GOT3 (cell line): ENCODE measurements around the gene LDB2.

Experiments
- DNase-seq: peaks from one replicate; lab custom pipeline; 2025; ENCODE audit warnings: mixed read lengths; lab: John Stamatoyannopoulos, UW

The LDB2 gene

GRCh38 chr4:16757080-16757521 lies 141.3 kb downstream of the LDB2 start:
- no peak for DNase-seq

DNA sequence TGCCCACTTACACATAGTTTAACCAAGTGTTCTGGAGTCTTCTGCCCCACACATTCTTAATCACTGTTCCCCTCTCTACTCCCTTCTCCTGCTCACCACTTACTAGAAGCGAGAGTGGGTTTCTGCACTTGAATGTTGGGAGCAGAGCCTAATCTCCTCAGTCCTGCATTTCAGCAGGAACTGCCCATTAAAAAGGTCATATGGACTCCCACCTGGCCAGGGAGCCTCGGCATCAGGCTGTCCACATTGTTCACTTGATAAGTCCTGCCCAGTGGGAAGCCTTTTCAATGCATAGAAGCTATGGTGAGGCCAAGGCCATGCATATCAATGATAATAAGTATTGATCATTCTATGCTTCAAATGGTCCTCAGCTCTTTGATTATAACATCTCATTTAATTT lies 144.3 kb downstream of the LDB2 start:
- DNase-seq: no peak

- DNase-seq: no peak
Measured at GRCh38 chr4:16752150-16752549, 146.3 kb downstream of the LDB2 start.

DNA sequence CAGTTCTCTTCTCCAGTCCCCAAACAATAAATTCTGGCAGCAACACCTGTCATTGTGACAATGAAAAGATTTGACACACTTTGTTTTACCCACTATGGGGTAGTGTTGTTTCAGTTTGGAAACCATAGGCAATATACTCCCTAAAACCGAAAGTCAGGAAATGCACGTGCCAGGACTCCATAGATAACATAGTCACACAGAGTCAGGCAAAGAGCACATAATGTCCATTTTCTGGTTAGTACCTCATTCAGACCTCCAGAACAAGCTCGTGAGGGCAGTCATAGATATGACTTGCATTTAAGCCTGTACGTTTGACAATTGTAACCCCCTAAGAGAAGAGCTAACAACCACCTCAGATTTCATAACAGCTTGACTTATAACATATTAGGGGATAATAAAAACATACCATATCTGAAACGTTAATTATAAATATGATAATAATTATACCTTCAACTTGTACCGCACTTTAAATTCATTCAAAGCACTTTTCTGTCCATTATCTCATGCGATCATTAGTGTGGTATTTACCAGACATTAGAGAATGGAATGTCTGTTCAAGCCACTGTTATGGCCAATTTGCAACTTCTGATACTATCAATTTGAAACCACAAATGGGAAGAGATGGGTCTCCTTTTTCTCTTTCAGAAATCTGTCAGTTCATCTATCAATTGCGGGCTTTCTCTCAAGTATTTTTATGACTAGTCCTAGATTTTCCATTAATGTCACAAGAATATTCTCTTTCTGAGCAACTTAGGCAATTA lies 147.4 kb downstream of the LDB2 start:
- DNase-seq: no peak

DNA sequence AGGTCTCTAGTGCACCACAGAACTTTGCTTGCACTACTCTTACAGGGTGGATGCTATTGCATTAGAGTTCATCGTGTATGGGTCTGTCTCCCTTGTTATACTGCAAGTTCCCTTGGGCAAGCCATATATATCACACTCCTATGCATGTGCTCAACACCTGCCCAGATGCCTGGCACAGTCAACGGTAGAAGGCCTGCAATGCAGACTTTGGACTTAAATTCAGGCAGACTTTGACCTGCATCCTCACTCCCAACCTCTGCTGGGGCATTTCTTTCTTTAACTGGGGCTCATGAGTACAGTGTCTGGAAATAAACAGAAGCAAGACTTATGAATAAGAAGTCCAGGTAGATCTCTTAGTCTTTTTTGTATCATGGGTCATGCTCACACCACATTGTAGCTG lies 148.2 kb downstream of the LDB2 start:
- no peak for DNase-seq

GRCh38 chr4:16745887-16746286 lies 152.6 kb downstream of the LDB2 start:
- DNase-seq: no peak

DNA sequence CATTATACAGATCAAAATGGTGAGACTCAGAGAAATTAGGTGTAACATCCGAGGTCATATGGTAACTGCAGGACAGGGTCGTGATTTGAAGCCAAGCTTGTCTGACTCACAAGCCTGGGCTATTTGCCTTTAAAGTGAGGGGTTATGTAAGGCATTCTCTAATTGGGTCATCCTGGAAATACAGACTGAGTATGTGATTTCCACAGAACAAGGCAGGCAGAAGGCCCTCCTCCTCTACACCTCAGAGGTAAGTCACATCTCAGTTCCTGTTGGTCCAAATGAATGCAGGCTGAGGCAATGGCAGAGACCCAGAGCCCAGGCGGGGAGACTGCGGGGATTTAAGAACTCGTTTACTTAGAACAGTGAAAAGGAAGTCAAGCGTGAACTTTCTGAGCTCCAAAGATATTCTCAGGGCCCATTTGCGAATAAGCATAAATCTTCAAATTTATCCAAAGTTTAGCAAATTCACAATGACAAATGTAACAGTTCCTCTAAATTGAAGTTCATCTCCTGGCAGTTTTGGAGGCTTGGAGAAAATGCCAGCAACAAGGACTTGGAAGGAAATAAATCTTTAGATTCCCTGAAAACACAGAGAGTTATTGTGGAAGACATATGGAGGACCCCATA lies 153.3 kb downstream of the LDB2 start:
- no peak for DNase-seq

DNA sequence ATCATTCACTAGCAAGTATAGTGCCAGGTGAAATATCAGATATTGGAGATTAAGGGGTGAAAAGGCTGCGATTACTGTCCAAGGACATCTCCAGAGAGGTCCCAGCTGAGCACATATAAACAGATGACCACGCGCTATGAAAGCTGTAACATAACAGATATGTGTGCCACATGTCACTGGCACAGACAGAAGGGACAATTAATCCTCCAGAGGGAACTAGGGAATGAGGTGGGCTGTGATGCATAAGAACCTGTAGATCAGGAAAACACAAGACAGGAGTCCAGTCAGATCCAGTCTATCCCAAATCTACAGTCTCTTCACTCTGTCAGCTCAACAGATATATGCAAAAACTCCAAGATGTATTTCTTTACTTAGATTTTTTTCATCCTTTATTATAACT lies 157.2 kb downstream of the LDB2 start:
- DNase-seq: no peak

DNA sequence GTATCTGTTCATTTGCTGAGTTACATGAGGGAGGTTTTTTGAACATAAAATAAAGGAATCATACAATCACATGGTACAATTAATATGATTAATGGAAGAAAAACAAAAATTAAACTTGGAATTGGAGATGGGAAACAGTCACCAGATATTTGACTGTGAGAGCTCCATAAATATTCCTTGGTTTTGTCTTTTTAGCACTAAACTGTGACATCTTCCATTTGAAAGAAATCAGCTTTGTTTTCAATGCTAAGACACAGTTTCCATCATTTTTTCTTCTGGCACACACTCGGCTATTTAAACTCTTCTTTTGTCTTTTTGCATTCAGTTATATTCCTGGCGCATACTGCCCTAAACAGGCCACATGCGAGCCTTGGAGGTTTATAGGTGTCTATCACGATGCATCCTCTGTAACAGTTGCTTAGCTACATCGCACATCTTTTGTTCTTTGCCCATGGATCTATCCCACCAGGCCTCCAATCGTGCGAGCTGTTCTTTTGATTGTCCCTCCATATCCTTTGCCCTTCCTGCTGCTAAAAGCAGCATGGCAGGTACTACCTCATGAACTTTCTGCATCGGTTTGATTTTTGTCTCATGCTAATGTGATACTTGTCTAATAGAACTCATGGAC lies 158.3 kb downstream of the LDB2 start:
- DNase-seq: no peak

DNA sequence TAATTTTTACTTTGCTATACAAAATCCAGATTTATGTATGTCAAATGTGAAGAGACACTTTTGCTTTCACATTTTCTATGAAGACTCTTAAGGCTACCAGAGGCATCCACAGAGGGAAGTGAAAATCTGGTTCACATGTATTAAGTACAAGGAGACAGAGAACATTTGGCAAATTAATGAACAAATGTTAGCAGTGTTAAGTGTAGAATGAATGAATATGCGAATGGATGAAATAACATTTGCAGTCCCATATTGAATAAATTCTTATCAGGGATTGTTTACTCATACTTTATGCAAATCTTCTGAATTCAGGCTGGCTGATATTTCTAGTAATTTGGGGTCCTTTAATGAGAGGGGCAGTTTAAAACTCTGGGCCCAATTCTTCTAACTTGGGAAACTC lies 159.9 kb downstream of the LDB2 start:
- no peak for DNase-seq

- DNase-seq: no peak
Measured at GRCh38 chr4:16733509-16733908, 164.9 kb downstream of the LDB2 start.

- DNase-seq: no peak
Measured at GRCh38 chr4:16732741-16733140, 165.7 kb downstream of the LDB2 start.

DNA sequence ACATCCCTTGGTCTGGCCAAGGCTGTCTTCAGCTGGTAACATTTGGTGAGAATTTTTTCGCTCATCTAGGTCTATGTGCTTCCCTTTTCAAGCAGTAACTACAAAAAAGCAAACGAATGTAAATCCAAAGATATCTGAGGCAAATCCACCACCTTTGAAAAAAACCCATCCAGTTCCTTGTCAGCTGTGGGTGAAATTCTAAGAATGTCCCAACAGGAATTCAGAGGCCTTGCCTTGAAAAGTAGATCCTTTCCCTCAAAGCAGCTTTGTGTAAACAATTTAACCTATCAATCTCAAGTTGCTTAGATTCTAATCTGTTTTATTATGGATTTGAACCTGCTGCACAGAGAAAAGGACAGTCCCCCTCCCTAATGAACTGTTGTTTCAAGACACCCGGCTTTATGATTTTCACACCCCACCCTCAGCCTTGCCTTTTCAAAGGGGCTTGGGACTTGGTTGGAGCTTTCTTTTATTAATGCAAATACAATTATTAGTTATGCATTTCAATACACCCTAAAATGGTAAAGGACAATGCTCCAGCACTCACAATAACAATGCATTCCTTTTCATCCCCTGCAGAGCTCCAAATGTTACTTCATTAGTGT lies 166.6 kb downstream of the LDB2 start:
- DNase-seq: no peak

- no peak for DNase-seq
Measured at GRCh38 chr4:16730522-16731205, 167.8 kb downstream of the LDB2 start.

DNA sequence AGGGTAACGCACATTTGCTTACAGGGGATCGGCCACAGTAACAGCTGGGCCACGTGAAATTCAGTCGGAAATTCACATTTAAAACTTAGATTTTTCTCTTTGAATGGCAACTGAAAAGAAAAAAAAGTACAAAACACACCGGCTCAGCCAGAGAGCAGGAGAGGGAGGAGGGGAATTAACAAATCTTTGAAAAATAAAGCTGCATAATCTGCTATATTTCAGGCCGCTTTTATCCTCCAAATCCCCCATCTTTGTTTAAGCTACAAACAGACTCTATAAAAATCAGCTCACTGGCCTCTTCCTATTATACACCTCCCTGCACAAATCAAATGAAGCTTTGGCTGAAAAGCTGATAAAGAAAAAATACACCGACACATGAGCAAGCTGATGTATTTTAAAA lies 169.1 kb downstream of the LDB2 start:
- DNase-seq: no peak

DNA sequence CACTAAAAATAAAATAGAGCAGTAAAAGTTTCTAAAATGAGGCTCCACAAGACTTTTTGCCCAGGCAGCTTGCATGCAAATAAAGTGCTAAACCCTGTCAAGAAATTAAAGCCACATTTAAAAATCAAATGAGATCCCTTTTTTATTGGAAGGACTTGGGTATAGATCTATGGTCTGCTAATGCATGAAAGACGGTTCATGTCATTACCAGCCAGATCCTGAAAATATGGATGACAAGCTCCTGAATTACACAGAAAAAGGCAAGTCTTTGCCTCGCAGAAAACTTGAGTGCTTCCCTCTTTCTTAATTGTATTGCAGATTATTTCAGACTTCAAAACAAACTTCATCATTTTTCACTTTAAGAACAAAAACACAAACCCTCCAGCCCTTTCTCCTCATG lies 169.6 kb downstream of the LDB2 start:
- DNase-seq: no peak

GRCh38 chr4:16728111-16728510 lies 170.3 kb downstream of the LDB2 start:
- no peak for DNase-seq

GRCh38 chr4:16727218-16727617 lies 171.2 kb downstream of the LDB2 start:
- DNase-seq: no peak

- DNase-seq: no peak
Measured at GRCh38 chr4:16726368-16727050, 171.9 kb downstream of the LDB2 start.

DNA sequence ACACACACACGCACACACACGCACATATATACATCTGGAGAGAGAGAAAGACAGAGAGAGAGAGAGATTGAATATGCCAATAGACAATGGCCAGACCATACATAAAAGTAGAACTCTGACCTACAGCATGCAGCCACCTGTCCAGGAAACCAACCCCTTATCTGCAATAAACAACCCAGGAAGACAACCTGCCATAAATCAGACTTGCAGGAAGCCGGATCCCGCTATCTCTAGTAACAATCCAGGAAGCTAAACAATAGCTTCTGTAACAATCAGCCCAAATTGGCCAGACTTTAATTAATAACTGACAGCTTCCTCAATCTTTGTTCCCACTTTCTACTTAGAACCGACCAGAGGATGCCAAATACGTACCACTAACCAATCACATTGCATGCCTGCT lies 173.2 kb downstream of the LDB2 start:
- no peak for DNase-seq

DNA sequence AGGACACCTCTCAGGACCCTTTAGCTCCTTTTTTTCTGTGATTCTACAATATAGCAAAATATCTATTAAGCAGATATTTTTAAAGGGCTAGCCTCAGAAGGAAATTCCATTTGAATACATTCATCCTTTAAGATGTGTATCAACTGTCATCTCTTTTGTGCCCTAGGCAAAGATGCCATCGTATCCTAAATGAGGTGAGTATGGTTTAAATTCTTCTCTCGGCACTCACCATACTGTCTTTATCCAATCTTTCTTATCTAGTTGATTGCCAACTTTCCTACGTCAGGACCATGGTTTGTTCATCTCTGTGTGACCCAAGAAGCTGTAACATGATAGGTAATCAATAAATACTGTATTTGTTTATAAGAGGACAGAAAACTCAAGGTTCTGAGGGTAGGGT lies 176.0 kb downstream of the LDB2 start:
- no peak for DNase-seq
